ENCODE measurements around the gene ZYX. TPM values are rescaled to one million over a fixed set of nuclear protein-coding genes. Genes with fewer than 3 reads are reported as not detected.

ZYX gene
- total and polyA plus RNA-seq, 9 of the 15 experiments (the other 6 are each of a cell fraction or from before 2014, with no cell fraction given) = 1.8 to 130 (median 15.7) TPM

- H3K9ac ChIP-seq (ENCODE audit: insufficient read depth in 1 of 2, low read depth in 2 of 2, low read length in 2 of 2) = no peak overlapping the region
- H4K20me1 ChIP-seq (replicated peaks; ENCODE audit: control insufficient read depth, insufficient read depth, low read length) = peaks cover 25% of the 10 kb centered on the region
- H3K27ac ChIP-seq (ENCODE audit: extremely low read depth, low read depth, low read length) = no peak overlapping the region
- ChIA-PET POLR2A (interaction anchor here (0.6 to 9.7 kb wide), 8 partner anchors 9 to 130 kb away, joined by 3 to 131 read pairs (median 4); partner anchors contain the start of genes EPHA1, GSTK1 and ZYX), CTCF (ENCODE audit: low intra/inter-chr PET ratio) (no interaction called here)
- DNase-seq (ENCODE audit: extremely low read depth in 1 of 4, low spot score in 3 of 4) (peak in 1 of 4 experiments; percentile 17), ATAC-seq (no peak), FAIRE-seq (no peak)
- H3K4me3 ChIP-seq = no peak overlapping the region
- no TSS peak for BruUV-seq (replicated peaks)
- H3K36me3 ChIP-seq (ENCODE audit: control insufficient read depth, insufficient read depth, low read length) = peaks cover 39% of the 10 kb centered on the region; the same call in 2 of the 3 replicates
- H3K4me2 ChIP-seq (ENCODE audit: insufficient read depth, low read length) = no peak overlapping the region
- peaks cover 8% of the 10 kb centered on the region for H3K9me1 ChIP-seq (ENCODE audit: control insufficient read depth, insufficient read depth, low read length)
- no peak for TF ChIP-seq SMAD3 (CRISPR knock-in tag; conservative IDR thresholded peaks at IDR 0.05)
- no peak for TF ChIP-seq TRIM25 (IDR thresholded peaks at IDR 0.05; ENCODE audit: borderline replicate concordance)
- no peak for TF ChIP-seq ATF4 (CRISPR knock-in tag; IDR thresholded peaks at IDR 0.05)
- no peak for TF ChIP-seq KLF6 (CRISPR knock-in tag; IDR thresholded peaks at IDR 0.05; ENCODE audit: borderline replicate concordance)
- TF ChIP-seq POLR2AphosphoS2 (IDR thresholded peaks at IDR 0.05; ENCODE audit: low read length) = peak; percentile 57; the same call in 1 of the 2 replicates
- TF ChIP-seq HEY1 (CRISPR knock-in tag; IDR thresholded peaks at IDR 0.05; ENCODE audit: borderline replicate concordance) = no peak
- no peak for TF ChIP-seq TEAD1 (CRISPR knock-in tag; IDR thresholded peaks at IDR 0.05)
- TF ChIP-seq EHMT2 (IDR thresholded peaks at IDR 0.05) = no peak
- no peak for TF ChIP-seq POU5F1 (IDR thresholded peaks at IDR 0.05; ENCODE audit: borderline replicate concordance, low read depth, low read length, partially characterized antibody)
- TF ChIP-seq CBFA2T2 (conservative IDR thresholded peaks at IDR 0.05) = no peak
- no peak for TF ChIP-seq IFI16 (CRISPR knock-in tag; IDR thresholded peaks at IDR 0.05)
- TF ChIP-seq CBX1 (IDR thresholded peaks at IDR 0.05; ENCODE audit: low read depth) = 0 out of 2 replicates have a peak, but pooled peaks have one; percentile 22
- no peak for TF ChIP-seq ZNF133 (CRISPR knock-in tag; IDR thresholded peaks at IDR 0.05)
- no peak for TF ChIP-seq RBBP5 (IDR thresholded peaks at IDR 0.05; ENCODE audit: borderline replicate concordance, insufficient read depth, low read length, poor library complexity, severe bottlenecking)
- peaks cover 15 to 46% of the 10 kb centered on the region in 2 experiments; a peak in 4 of 5 replicates for H3K27me3 ChIP-seq (ENCODE audit: control insufficient read depth in 2 of 2, insufficient read depth in 2 of 2, low read length in 2 of 2)
- WGBS (ENCODE audit: insufficient coverage, low coverage, missing lambda C conversion rate) = 78% methylated on average over 6 of the region's 6 CpGs
- H3K79me2 ChIP-seq (ENCODE audit: control insufficient read depth, insufficient read depth, low read length) = no peaks in the 10 kb centered on the region
- intact Hi-C loops (cut with micrococcal nuclease) (no loop called here), in situ Hi-C loops (cut with MboI) (no loop called here)
- H2AFZ ChIP-seq (ENCODE audit: low read depth, low read length) = no peak overlapping the region
- H3K9me3 ChIP-seq (replicated peaks; ENCODE audit: control insufficient read depth, insufficient read depth, low read depth, low read length) = no peaks in the 10 kb centered on the region
- peaks cover 0 to 20% of the 10 kb centered on the region in 2 experiments; a peak in 2 of 5 replicates for H3K4me1 ChIP-seq (replicated peaks in 1 of 2; ENCODE audit: control insufficient read depth in 2 of 2, insufficient read depth in 2 of 2, low read length in 2 of 2)
Measured at GRCh38 chr7:143392875-143393266, 11.7 kb downstream of the ZYX start.

All from K562 (cell line).